Trophoblast cell (in vitro differentiated cells and primary cell): ENCODE measurements around the gene TTYH2.

Experiments
- DNase-seq, 2 donors: peaks; one replicate each; pipeline ENCODE4 v3.0.0-alpha.2; 2016
- H2AFZ ChIP-seq: 2 replicates; pipeline ENCODE4 v1.6.1; 2013; ENCODE audit warnings: low read length, moderate library complexity, mild to moderate bottlenecking; ENCODE audit not compliant: insufficient read depth, poor library complexity
- H2AK5ac ChIP-seq: 2 replicates; pipeline ENCODE4 v1.6.1; 2013; ENCODE audit warnings: mild to moderate bottlenecking, low read length
- H2BK120ac ChIP-seq: 2 replicates; pipeline ENCODE4 v1.6.1; 2013; ENCODE audit warnings: low read length, mild to moderate bottlenecking, moderate library complexity; ENCODE audit not compliant: insufficient read depth, poor library complexity
- H2BK12ac ChIP-seq: 2 replicates; pipeline ENCODE4 v1.6.1; 2013; ENCODE audit warnings: mild to moderate bottlenecking, low read length, moderate library complexity
- H2BK5ac ChIP-seq: 2 replicates; pipeline ENCODE4 v1.6.1; 2013; ENCODE audit warnings: low read length, low read depth, moderate library complexity, mild to moderate bottlenecking; ENCODE audit not compliant: poor library complexity
- H3K14ac ChIP-seq: 2 replicates; pipeline ENCODE4 v1.6.1; 2013; ENCODE audit warnings: mild to moderate bottlenecking, low read length
- H3K18ac ChIP-seq: 2 replicates; pipeline ENCODE4 v1.6.1; 2013; ENCODE audit warnings: mild to moderate bottlenecking, low read length
- H3K23ac ChIP-seq: 2 replicates; pipeline ENCODE4 v1.6.1; 2013; ENCODE audit warnings: low read length
- H3K27ac ChIP-seq: 2 replicates; pipeline ENCODE4 v1.5.1; 2013; ENCODE audit warnings: low read depth, mild to moderate bottlenecking, inconsistent platforms, low read length, moderate library complexity
- H3K27me3 ChIP-seq: 2 replicates; pipeline ENCODE4 v1.6.1; 2013; ENCODE audit warnings: inconsistent platforms, mild to moderate bottlenecking, low read length, moderate library complexity; ENCODE audit not compliant: insufficient read depth
- H3K36me3 ChIP-seq, 2 experiments: 1 replicate in 1 of 2; 2 replicates in 1 of 2; pipeline ENCODE4 v1.6.1; 2013; ENCODE audit warnings: low read length in 2 of 2, mild to moderate bottlenecking in 2 of 2, moderate library complexity in 1 of 2; ENCODE audit not compliant: insufficient read depth in 2 of 2, control insufficient read depth in 1 of 2
- H3K4ac ChIP-seq: 2 replicates; pipeline ENCODE4 v1.6.1; 2013; ENCODE audit warnings: low read depth, mild to moderate bottlenecking, low read length, moderate library complexity
- H3K4me1 ChIP-seq, 2 experiments: 1 replicate in 1 of 2; 2 replicates in 1 of 2; pipeline ENCODE4 v1.6.1; 2013; ENCODE audit warnings: low read length in 2 of 2, mild to moderate bottlenecking in 2 of 2, moderate library complexity in 1 of 2; ENCODE audit not compliant: insufficient read depth in 2 of 2, control insufficient read depth in 1 of 2
- H3K4me2 ChIP-seq: 2 replicates; pipeline ENCODE4 v1.6.1; 2013; ENCODE audit warnings: inconsistent platforms, mild to moderate bottlenecking, low read length, moderate library complexity
- H3K4me3 ChIP-seq: 2 replicates; pipeline ENCODE4 v1.5.1; 2013; ENCODE audit warnings: mild to moderate bottlenecking, low read depth, low read length, inconsistent platforms
- H3K79me1 ChIP-seq: one replicate; pipeline ENCODE4 v1.6.1; 2013; ENCODE audit warnings: low read length
- H3K79me2 ChIP-seq: 2 replicates; pipeline ENCODE4 v1.6.1; 2013; ENCODE audit warnings: low read length, mild to moderate bottlenecking; ENCODE audit not compliant: control insufficient read depth, insufficient read depth, poor library complexity
- H3K9ac ChIP-seq: 2 replicates; pipeline ENCODE4 v1.6.1; 2013; ENCODE audit warnings: mild to moderate bottlenecking, low read length
- H3K9me3 ChIP-seq: 2 replicates; pipeline ENCODE4 v1.6.1; 2013; ENCODE audit warnings: low read depth, mild to moderate bottlenecking, control low read depth, inconsistent platforms, low read length; ENCODE audit not compliant: insufficient read depth
- H4K12ac ChIP-seq: 2 replicates; pipeline ENCODE4 v1.6.1; 2013; ENCODE audit warnings: low read depth, mild to moderate bottlenecking, low read length, moderate library complexity
- H4K8ac ChIP-seq: 2 replicates; pipeline ENCODE4 v1.6.1; 2013; ENCODE audit warnings: low read depth, mild to moderate bottlenecking, low read length, moderate library complexity
- H4K91ac ChIP-seq: one replicate; pipeline ENCODE4 v1.6.1; 2013; ENCODE audit warnings: low read depth, mild to moderate bottlenecking, low read length, moderate library complexity
- WGBS: extraction: QIAGEN DNeasy Blood & Tissue Kit; methylation state at CpG from one replicate; pipeline ENCODE4 v1.1.7; 2013; ENCODE audit warnings: missing lambda C conversion rate; ENCODE audit not compliant: insufficient read length, insufficient coverage; ENCODE audit errors: extremely low coverage; 5-methylcytosine and 5-hydroxymethylcytosine counted together

Gene TTYH2

GRCh38 chr17:74251569-74251968, 38.2 kb downstream of the TTYH2 start:
- Histone ChIP-seq H3K4me1 (peaks cover 0 to 2% of the 10 kb centered on the region in 2 experiments), H3K4ac (no peak overlapping the region), H3K79me1 (no peaks in the 10 kb centered on the region), H3K18ac (no peak overlapping the region), H3K4me3 (no peak overlapping the region), H2BK5ac (no peak overlapping the region), H2AK5ac (no peak overlapping the region), H4K12ac (no peak overlapping the region), H3K27me3 (no peaks in the 10 kb centered on the region), H4K8ac (no peak overlapping the region), H3K36me3 (no peaks in the 10 kb centered on the region), H4K91ac (no peak overlapping the region), H3K79me2 (no peaks in the 10 kb centered on the region), H3K9ac (no peak overlapping the region), H3K9me3 (peaks cover 3% of the 10 kb centered on the region), H3K4me2 (no peak overlapping the region), H3K14ac (no peak overlapping the region), H2AFZ (no peak overlapping the region), H2BK120ac (no peak overlapping the region), H3K23ac (peak overlapping the region; percentile 31), H2BK12ac (no peak overlapping the region), H3K27ac (no peak overlapping the region)
- DNase-seq: no peak
- WGBS: no CpG with 5 or more reads among the region's 6 CpGs

GRCh38 chr17:74252211-74252610, 38.8 kb downstream of the TTYH2 start:
- Histone ChIP-seq H2BK12ac (no peak overlapping the region), H2AFZ (no peak overlapping the region), H3K18ac (no peak overlapping the region), H3K9ac (no peak overlapping the region), H2AK5ac (no peak overlapping the region), H3K4me1 (peaks cover 0 to 2% of the 10 kb centered on the region in 2 experiments), H3K27me3 (no peaks in the 10 kb centered on the region), H3K14ac (no peak overlapping the region), H3K23ac (no peak overlapping the region), H4K12ac (no peak overlapping the region), H3K9me3 (peaks cover 3% of the 10 kb centered on the region), H3K4me2 (no peak overlapping the region), H3K27ac (no peak overlapping the region), H2BK120ac (no peak overlapping the region), H2BK5ac (no peak overlapping the region), H3K79me2 (no peaks in the 10 kb centered on the region), H3K4me3 (no peak overlapping the region), H3K4ac (no peak overlapping the region), H3K36me3 (no peaks in the 10 kb centered on the region), H4K91ac (no peak overlapping the region), H4K8ac (no peak overlapping the region), H3K79me1 (no peaks in the 10 kb centered on the region)
- DNase-seq: no peak
- WGBS: no CpG with 5 or more reads among the region's 8 CpGs

GRCh38 chr17:74253036-74253435, 39.7 kb downstream of the TTYH2 start:
- H3K27me3 ChIP-seq: no peaks in the 10 kb centered on the region
- H2BK120ac ChIP-seq: no peak overlapping the region
- no peak overlapping the region for H4K91ac ChIP-seq
- no peak overlapping the region for H2BK5ac ChIP-seq
- no peak overlapping the region for H4K8ac ChIP-seq
- H2AFZ ChIP-seq: no peak overlapping the region
- H4K12ac ChIP-seq: no peak overlapping the region
- H3K23ac ChIP-seq: no peak overlapping the region
- no peak overlapping the region for H3K4ac ChIP-seq
- WGBS: no CpG with 5 or more reads among the region's 13 CpGs
- no peak for DNase-seq
- H3K79me1 ChIP-seq: no peaks in the 10 kb centered on the region
- H3K36me3 ChIP-seq: no peaks in the 10 kb centered on the region
- no peak overlapping the region for H3K18ac ChIP-seq
- H3K27ac ChIP-seq: no peak overlapping the region
- H3K9me3 ChIP-seq: peaks cover 3% of the 10 kb centered on the region
- no peak overlapping the region for H3K4me3 ChIP-seq
- H3K4me1 ChIP-seq: peaks cover 0 to 2% of the 10 kb centered on the region in 2 experiments
- H3K4me2 ChIP-seq: no peak overlapping the region
- H3K9ac ChIP-seq: no peak overlapping the region
- no peak overlapping the region for H3K14ac ChIP-seq
- no peaks in the 10 kb centered on the region for H3K79me2 ChIP-seq
- no peak overlapping the region for H2BK12ac ChIP-seq
- H2AK5ac ChIP-seq: no peak overlapping the region

GRCh38 chr17:74257311-74257710, 43.9 kb downstream of the TTYH2 start:
- H3K9ac ChIP-seq: no peak overlapping the region
- H3K18ac ChIP-seq: no peak overlapping the region
- H3K27ac ChIP-seq: no peak overlapping the region
- DNase-seq: no peak
- no peak overlapping the region for H3K4me3 ChIP-seq
- H3K4me1 ChIP-seq: peaks cover 0 to 2% of the 10 kb centered on the region in 2 experiments
- no peaks in the 10 kb centered on the region for H3K79me2 ChIP-seq
- H2BK120ac ChIP-seq: no peak overlapping the region
- no CpG with 5 or more reads among the region's 10 CpGs for WGBS
- H2AK5ac ChIP-seq: no peak overlapping the region
- no peak overlapping the region for H2BK5ac ChIP-seq
- H3K23ac ChIP-seq: no peak overlapping the region
- H4K91ac ChIP-seq: no peak overlapping the region
- H4K8ac ChIP-seq: no peak overlapping the region
- H4K12ac ChIP-seq: no peak overlapping the region
- H3K9me3 ChIP-seq: no peaks in the 10 kb centered on the region
- H2BK12ac ChIP-seq: no peak overlapping the region
- H3K4me2 ChIP-seq: no peak overlapping the region
- no peak overlapping the region for H2AFZ ChIP-seq
- H3K36me3 ChIP-seq: no peaks in the 10 kb centered on the region
- no peak overlapping the region for H3K14ac ChIP-seq
- H3K79me1 ChIP-seq: no peaks in the 10 kb centered on the region
- no peaks in the 10 kb centered on the region for H3K27me3 ChIP-seq
- H3K4ac ChIP-seq: no peak overlapping the region
